ENCODE data around the gene HOMER3. TPM values are rescaled to one million over a fixed set of nuclear protein-coding genes. Genes with fewer than 3 reads are reported as not detected.

The HOMER3 gene
- polyA plus RNA-seq, 1 donor from 2014 or later, result 83.6 TPM

DNA sequence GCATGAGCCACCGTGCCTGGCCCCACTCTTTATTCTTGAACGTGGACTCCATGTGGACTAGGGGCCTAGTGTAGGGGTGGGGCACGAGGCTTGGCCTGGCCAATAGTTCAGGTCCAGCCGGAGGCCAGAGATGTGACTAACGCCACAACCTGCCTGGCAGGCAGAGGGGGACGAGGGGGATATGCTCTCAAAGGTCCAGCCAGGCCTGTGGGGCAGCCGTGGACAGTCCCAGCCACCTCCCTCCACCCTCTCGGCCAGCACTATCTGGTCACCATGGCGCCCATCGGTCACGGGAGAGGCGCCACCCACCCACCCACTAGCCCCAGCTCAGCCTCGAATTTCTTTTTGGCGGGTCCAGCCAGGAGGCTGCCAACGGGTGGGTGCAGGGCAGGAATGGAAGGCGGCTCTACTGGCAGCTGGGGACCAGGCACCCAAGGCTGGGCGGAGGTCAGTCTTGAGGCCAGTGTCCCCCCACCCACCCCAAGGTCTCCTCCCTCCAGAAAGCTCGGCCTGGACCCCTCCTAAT, 42.9 kb downstream of the HOMER3 start:
- TF ChIP-seq POLR2AphosphoS5 (IDR thresholded peaks at IDR 0.05), result no peak
- Histone ChIP-seq H3K27me3 (ENCODE audit: insufficient read depth, low read depth, low read length) (no peaks in the 10 kb centered on the region), H3K4me2 (ENCODE audit: low read length) (no peak overlapping the region), H3K9ac (ENCODE audit: low read length) (no peak overlapping the region), H3K36me3 (ENCODE audit: insufficient read depth, low read length) (no peaks in the 10 kb centered on the region), H3K27ac (ENCODE audit: low read length) (no peak overlapping the region), H3K9me2 (ENCODE audit: insufficient read depth, low read length) (no peaks in the 10 kb centered on the region), H3K4me3 (ENCODE audit: low read length) (no peak overlapping the region), H3F3A (ENCODE audit: insufficient read depth, low read length, poor library complexity, severe bottlenecking) (no peaks in the 10 kb centered on the region), H3K9me3 (ENCODE audit: low read length) (no peaks in the 10 kb centered on the region), H2AFZ (ENCODE audit: low read depth, low read length) (no peak overlapping the region), H3K79me2 (replicated peaks; ENCODE audit: insufficient read depth, low read length) (peaks cover 18% of the 10 kb centered on the region), H4K20me1 (ENCODE audit: insufficient read depth) (no peaks in the 10 kb centered on the region)

DNA sequence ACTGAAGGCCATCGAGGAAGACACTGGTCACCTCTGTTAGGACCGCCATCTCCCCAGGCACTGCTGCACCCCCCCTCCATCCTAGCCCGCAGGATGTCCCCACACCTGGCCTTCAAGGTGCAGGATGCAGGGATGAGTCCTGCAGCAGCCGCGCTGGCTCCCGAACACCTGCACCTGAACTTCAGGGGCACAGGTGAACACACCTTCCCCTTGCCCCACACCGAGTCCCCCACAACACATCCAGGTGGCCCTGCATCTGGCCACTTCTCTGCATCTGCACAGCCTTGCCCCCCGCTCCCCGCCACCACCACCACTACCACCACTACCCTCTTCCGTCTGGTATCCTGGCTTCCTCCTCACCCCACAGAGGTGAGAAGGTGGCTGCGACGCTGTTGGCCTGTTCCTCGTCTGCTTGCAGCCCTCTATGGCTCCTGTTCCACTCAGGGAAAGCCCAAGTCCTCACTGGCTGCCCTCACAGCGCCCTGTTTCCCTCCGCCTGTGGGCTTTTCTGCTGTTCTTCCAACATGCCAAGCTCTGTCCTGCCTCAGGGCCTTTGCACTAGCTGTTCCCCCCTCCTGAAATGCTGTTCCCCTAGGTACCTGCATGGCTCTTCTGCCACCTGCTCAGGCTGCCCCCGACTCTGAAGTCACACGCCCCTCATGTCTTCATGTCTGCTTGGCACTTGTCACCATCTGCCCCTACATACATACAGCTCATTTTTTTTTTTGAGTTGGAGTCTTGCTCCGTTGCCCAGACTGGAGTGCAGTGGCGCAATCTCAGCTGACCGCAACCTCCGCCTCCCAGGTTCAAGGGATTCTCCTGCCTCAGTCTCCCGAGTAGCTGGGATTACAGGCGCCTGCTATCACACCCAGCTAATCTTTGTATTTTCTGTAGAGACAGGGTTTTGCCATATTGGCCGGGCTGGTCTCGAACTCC, 43.7 kb downstream of the HOMER3 start:
- no peak overlapping the region for H3K4me2 ChIP-seq (ENCODE audit: low read length)
- H3K9me2 ChIP-seq (ENCODE audit: insufficient read depth, low read length), result no peaks in the 10 kb centered on the region
- no peak overlapping the region for H3K9ac ChIP-seq (ENCODE audit: low read length)
- H3K4me3 ChIP-seq (ENCODE audit: low read length), result no peak overlapping the region
- no peaks in the 10 kb centered on the region for H3F3A ChIP-seq (ENCODE audit: insufficient read depth, low read length, poor library complexity, severe bottlenecking)
- H3K79me2 ChIP-seq (replicated peaks; ENCODE audit: insufficient read depth, low read length), result peaks cover 18% of the 10 kb centered on the region
- no peak overlapping the region for H3K27ac ChIP-seq (ENCODE audit: low read length)
- no peaks in the 10 kb centered on the region for H3K27me3 ChIP-seq (ENCODE audit: insufficient read depth, low read depth, low read length)
- no peaks in the 10 kb centered on the region for H3K9me3 ChIP-seq (ENCODE audit: low read length)
- H3K36me3 ChIP-seq (ENCODE audit: insufficient read depth, low read length), result no peaks in the 10 kb centered on the region
- H4K20me1 ChIP-seq (ENCODE audit: insufficient read depth), result no peaks in the 10 kb centered on the region
- TF ChIP-seq TAF1 (IDR thresholded peaks at IDR 0.05; ENCODE audit: low read depth) (no peak), RAD21 (conservative IDR thresholded peaks at IDR 0.05) (no peak), SMC3 (conservative IDR thresholded peaks at IDR 0.05; ENCODE audit: poor library complexity) (no peak), POLR2AphosphoS5 (IDR thresholded peaks at IDR 0.05) (no peak), EP300 (conservative IDR thresholded peaks at IDR 0.05; ENCODE audit: poor library complexity, severe bottlenecking) (no peak), MXI1 (conservative IDR thresholded peaks at IDR 0.05; ENCODE audit: poor library complexity, severe bottlenecking) (no peak), EZH2 (IDR thresholded peaks at IDR 0.05; ENCODE audit: borderline replicate concordance, insufficient read depth, low read length, poor library complexity, severe bottlenecking) (no peak)
- TF ChIP-seq, protein P1, sequence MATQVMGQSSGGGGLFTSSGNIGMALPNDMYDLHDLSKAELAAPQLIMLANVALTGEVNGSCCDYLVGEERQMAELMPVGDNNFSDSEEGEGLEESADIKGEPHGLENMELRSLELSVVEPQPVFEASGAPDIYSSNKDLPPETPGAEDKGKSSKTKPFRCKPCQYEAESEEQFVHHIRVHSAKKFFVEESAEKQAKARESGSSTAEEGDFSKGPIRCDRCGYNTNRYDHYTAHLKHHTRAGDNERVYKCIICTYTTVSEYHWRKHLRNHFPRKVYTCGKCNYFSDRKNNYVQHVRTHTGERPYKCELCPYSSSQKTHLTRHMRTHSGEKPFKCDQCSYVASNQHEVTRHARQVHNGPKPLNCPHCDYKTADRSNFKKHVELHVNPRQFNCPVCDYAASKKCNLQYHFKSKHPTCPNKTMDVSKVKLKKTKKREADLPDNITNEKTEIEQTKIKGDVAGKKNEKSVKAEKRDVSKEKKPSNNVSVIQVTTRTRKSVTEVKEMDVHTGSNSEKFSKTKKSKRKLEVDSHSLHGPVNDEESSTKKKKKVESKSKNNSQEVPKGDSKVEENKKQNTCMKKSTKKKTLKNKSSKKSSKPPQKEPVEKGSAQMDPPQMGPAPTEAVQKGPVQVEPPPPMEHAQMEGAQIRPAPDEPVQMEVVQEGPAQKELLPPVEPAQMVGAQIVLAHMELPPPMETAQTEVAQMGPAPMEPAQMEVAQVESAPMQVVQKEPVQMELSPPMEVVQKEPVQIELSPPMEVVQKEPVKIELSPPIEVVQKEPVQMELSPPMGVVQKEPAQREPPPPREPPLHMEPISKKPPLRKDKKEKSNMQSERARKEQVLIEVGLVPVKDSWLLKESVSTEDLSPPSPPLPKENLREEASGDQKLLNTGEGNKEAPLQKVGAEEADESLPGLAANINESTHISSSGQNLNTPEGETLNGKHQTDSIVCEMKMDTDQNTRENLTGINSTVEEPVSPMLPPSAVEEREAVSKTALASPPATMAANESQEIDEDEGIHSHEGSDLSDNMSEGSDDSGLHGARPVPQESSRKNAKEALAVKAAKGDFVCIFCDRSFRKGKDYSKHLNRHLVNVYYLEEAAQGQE (IDR thresholded peaks at IDR 0.05; ENCODE audit: borderline replicate concordance), result no peak
- TF ChIP-seq, protein P2, sequence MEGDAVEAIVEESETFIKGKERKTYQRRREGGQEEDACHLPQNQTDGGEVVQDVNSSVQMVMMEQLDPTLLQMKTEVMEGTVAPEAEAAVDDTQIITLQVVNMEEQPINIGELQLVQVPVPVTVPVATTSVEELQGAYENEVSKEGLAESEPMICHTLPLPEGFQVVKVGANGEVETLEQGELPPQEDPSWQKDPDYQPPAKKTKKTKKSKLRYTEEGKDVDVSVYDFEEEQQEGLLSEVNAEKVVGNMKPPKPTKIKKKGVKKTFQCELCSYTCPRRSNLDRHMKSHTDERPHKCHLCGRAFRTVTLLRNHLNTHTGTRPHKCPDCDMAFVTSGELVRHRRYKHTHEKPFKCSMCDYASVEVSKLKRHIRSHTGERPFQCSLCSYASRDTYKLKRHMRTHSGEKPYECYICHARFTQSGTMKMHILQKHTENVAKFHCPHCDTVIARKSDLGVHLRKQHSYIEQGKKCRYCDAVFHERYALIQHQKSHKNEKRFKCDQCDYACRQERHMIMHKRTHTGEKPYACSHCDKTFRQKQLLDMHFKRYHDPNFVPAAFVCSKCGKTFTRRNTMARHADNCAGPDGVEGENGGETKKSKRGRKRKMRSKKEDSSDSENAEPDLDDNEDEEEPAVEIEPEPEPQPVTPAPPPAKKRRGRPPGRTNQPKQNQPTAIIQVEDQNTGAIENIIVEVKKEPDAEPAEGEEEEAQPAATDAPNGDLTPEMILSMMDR (IDR thresholded peaks at IDR 0.05; ENCODE audit: poor library complexity, severe bottlenecking), result no peak
- no peak overlapping the region for H2AFZ ChIP-seq (ENCODE audit: low read depth, low read length)
